ENCODE data around the gene IPO7. TPM values are rescaled to one million over a fixed set of nuclear protein-coding genes. Genes with fewer than 3 reads are reported as not detected.

Gene IPO7
- 49.2 and 67.1 TPM in 2 replicates for total RNA-seq

GRCh38 chr11:9384535-9385326, at the start of gene IPO7:
Gene IPO7, plus strand, starts transcription at chr11:9384652. Its CDS starts 112 bp downstream, at chr11:9384764.

GRCh38 chr11:9460322-9461062, 76.0 kb downstream of the IPO7 start, which contains the start of gene ZNF143:
Gene ZNF143, plus strand, starts transcription at chr11:9461012. Its CDS starts 10,297 bp downstream, at chr11:9471309.

Other genes starting within 250 kb of the IPO7 start
- gene DENND5A, start 119.3 kb upstream of the IPO7 start, total RNA-seq = 21.3 and 42.2 TPM in 2 replicates
- 42.0 and 51.0 TPM in 2 replicates for gene TMEM41B, start 70.1 kb upstream of the IPO7 start, total RNA-seq
- gene ZNF143, start 76.4 kb downstream of the IPO7 start, total RNA-seq = 12.8 and 13.4 TPM in 2 replicates
- gene WEE1, start 189.0 kb downstream of the IPO7 start, total RNA-seq = 30.5 and 39.1 TPM in 2 replicates